Measurements from ENCODE around the gene ENDOU.

- TF ChIP-seq FOXP2 (optimal IDR thresholded peaks at IDR 0.05; ENCODE audit: control extremely low read depth, extremely low read length, insufficient read depth) (no peak), POLR2AphosphoS5 (IDR thresholded peaks at IDR 0.05; ENCODE audit: borderline replicate concordance, low read depth, low read length) (no peak)
Measured at GRCh38 chr12:47725091-47725772, at the start of gene ENDOU.
